GM12872 (cell line): ENCODE measurements around the gene FERMT3.

Experiments used
- CTCF ChIP-seq: IDR thresholded peaks from 3 replicates; pipeline ENCODE4 v1.5.1; 2011; ENCODE audit warnings: low read depth, mild to moderate bottlenecking, low read length, moderate library complexity; ENCODE audit not compliant: insufficient read depth

FERMT3 gene

GRCh38 chr11:64207256-64208085 lies 950 bp downstream of the FERMT3 start:
- TF ChIP-seq CTCF: no peak

DNA sequence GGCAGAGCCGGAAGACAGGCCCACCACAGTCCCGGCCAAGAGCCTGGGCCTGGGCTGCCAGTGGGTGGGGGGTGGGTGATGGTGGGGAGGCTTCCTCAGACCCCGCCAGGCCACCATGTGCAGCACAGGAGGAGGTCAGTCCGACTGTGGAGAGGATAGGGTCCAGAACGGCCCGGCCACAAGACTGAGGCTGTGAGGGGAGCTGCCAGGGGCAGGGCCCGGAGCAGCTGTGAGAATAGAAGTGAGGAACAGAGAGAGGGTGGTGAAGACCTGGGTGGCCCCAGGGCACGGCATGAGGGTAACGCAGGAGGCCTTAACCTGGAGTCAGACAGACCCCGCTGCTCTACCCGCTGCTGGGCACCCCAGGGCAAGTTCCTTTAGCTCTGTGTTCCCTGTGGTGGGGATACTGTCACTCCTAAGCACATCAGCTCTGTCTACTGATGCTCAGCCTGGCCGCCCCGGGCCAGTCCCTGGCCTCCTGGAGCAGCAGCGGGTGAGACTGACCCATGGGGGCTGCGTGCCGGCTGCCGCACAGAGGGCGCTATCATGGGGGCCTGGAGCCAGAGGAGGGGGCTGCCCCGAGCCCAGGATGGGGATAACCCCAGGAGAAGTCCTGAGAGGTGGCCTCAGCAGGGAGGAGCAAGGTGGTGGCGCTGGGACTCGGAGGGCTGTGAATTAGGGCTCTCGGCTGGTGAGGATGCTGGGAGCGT lies 1.7 kb downstream of the FERMT3 start:
- TF ChIP-seq CTCF: no peak

DNA sequence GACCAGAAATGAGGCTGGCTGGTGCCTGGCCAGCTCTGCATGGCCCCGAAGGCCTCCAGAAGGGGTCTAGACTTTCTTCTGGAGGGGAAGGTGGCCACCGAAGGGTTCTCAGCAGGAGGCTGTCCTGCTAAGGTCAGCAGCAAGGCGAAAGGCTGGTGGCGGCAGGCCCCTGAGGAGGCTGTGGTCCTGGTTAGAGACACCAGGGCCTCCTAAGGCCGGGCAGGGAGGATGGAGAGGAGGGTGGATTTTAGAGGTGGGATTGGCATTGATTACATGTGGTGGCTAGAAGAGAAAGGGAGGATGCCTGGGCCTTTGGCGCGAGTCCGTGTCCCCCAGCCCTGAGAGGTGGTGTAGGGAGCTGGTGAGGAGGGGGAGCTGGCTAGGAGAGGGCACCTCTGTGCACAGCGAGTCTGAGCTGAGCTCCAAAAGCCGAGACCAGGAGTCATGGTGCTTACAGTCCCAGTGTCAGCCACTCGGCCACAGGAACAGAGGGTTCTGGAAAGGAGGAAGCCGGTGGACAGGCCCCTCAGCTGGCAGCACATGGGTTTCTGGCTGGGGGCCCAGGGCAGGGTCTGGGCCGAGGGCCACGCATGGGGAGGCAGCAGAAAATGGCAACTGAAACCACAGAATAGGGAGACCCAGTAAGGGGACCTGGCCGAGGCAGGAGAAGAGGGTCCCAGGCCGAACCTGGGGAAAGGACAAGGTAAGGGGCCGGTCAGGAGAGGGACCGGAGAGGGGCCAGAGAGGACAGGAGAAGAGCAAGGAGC lies 2.5 kb downstream of the FERMT3 start:
- TF ChIP-seq CTCF: no peak

- no peak for TF ChIP-seq CTCF
Observed at GRCh38 chr11:64209563-64209843, 3.0 kb downstream of the FERMT3 start.

- TF ChIP-seq CTCF: no peak
Observed at GRCh38 chr11:64210301-64211020, 3.9 kb downstream of the FERMT3 start.

DNA sequence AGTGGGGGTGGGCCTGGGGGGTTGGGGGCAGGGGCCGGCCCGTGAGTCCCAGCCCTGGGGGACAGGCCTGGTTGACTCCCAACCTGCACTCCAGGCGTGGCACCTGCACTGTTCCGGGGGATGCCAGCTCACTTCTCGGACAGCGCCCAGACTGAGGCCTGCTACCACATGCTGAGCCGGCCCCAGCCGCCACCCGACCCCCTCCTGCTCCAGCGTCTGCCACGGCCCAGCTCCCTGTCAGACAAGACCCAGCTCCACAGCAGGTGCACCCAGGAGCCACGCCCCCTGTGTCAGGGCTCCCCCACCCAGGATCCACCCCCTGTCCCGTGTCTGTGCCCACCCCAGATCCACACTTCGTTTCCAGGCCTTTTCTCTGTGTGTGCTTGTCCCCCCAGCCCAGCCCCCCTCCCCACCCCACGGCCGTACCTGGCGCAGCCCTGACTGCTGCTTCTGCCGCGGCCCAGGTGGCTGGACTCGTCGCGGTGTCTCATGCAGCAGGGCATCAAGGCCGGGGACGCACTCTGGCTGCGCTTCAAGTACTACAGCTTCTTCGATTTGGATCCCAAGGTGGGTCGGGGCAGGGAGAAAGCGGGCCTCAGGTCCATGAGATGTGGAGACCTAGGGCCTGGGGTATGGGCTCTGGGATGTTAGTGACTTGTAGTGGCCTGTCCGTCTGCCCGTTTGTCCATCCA lies 4.8 kb downstream of the FERMT3 start:
- TF ChIP-seq CTCF: no peak
